GM12878 (cell line): ENCODE results near the gene ACACB.

Experiments used
- BHLHE40 ChIP-seq, 2 experiments: fragments of 450-650 bp in 1 of 2; IDR thresholded peaks; 2 replicates each; pipeline ENCODE4 v1.6.1; 2011 to 2017; ENCODE audit warnings: low read depth in 2 of 2, borderline replicate concordance in 1 of 2, improper control_type of control experiment in 1 of 2, low read length in 1 of 2, mild to moderate bottlenecking in 1 of 2
- SIX5 ChIP-seq: IDR thresholded peaks from 2 replicates; pipeline ENCODE4 v1.6.1; 2011; ENCODE audit warnings: mild to moderate bottlenecking, low read depth, low read length, moderate library complexity; ENCODE audit not compliant: severe bottlenecking
- SMC3 ChIP-seq: IDR thresholded peaks from 2 replicates; pipeline ENCODE4 v1.6.1; 2011; ENCODE audit warnings: low read length, improper control_type of control experiment, borderline replicate concordance
- SRF ChIP-seq, 2 experiments: IDR thresholded peaks; 2 replicates each; pipeline ENCODE4 v1.6.1; 2011; ENCODE audit warnings: low read depth in 2 of 2, low read length in 2 of 2, mild to moderate bottlenecking in 1 of 2, moderate library complexity in 1 of 2
- ZZZ3 ChIP-seq: IDR thresholded peaks from 2 replicates; pipeline ENCODE4 v1.6.1; 2011; ENCODE audit warnings: low read depth; ENCODE audit not compliant: control insufficient read depth, insufficient read length
- TF ChIP-seq, protein P1 (sequence below), 3 experiments: IDR thresholded peaks in 2 of 3; conservative IDR thresholded peaks in 1 of 3; 2 replicates each; pipeline ENCODE4 v1.5.1; 2011; ENCODE audit warnings: low read depth in 3 of 3, low read length in 3 of 3, mild to moderate bottlenecking in 3 of 3, control low read depth in 2 of 3, moderate library complexity in 2 of 3, inconsistent platforms in 1 of 3, mixed read lengths in 1 of 3; ENCODE audit not compliant: control insufficient read depth in 2 of 3, insufficient read depth in 1 of 3; ENCODE audit errors: extremely low read depth in 1 of 3

DNA sequence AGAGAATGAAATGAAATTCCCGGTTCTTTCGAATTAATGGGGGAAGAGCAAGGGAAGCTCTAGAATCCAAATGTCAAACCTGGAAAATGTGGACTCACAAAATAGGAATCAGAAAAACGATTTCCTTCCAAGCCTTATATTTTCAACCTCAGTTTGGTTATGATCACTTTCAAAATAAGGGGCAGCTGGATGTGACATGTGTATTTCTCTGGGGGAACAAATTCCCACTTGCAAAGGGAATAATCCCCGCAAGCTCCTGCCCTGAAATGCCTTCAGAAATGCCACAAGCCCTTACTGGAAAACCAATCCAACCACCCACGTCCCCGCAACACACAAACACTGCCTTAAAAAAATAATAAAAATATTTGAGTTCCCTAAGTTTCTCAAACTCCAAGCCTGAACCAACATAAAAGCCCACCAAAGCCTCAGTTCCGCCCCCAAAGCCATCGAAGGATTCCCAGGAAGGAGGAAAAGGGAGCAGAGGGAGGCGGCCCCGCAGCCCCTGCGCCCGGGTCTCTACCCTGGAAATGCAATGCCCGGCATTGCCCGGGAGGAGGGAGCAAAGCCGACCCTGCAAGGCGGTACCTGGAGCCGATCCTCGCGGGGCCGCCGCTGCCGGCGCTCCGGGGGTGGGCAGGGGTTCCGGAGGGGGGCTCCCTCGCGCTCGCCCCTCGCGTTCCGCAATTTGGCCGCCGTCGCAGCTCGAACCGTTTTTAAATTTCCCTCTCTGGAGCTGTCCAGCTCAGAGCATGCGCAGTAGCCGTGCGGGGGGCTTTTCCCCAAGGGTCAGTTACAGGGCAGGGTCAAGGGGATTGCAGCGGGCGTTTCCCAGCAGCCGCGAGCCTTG lies 192.4 kb downstream of the ACACB start, which contains the start of gene FOXN4:
- TF ChIP-seq, protein P1, sequence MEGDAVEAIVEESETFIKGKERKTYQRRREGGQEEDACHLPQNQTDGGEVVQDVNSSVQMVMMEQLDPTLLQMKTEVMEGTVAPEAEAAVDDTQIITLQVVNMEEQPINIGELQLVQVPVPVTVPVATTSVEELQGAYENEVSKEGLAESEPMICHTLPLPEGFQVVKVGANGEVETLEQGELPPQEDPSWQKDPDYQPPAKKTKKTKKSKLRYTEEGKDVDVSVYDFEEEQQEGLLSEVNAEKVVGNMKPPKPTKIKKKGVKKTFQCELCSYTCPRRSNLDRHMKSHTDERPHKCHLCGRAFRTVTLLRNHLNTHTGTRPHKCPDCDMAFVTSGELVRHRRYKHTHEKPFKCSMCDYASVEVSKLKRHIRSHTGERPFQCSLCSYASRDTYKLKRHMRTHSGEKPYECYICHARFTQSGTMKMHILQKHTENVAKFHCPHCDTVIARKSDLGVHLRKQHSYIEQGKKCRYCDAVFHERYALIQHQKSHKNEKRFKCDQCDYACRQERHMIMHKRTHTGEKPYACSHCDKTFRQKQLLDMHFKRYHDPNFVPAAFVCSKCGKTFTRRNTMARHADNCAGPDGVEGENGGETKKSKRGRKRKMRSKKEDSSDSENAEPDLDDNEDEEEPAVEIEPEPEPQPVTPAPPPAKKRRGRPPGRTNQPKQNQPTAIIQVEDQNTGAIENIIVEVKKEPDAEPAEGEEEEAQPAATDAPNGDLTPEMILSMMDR (IDR thresholded peaks at IDR 0.05 in 2 of 3, conservative IDR thresholded peaks at IDR 0.05 in 1 of 3; ENCODE audit: control insufficient read depth in 2 of 3, extremely low read depth in 1 of 3, insufficient read depth in 1 of 3, low read depth in 3 of 3, low read length in 3 of 3): no peak
- TF ChIP-seq ZZZ3 (no peak), SMC3 (no peak), SIX5 (no peak), BHLHE40 (IDR thresholded peaks at IDR 0.05; ENCODE audit: borderline replicate concordance in 1 of 2, low read depth in 2 of 2, low read length in 1 of 2) (no peak), SRF (IDR thresholded peaks at IDR 0.05; ENCODE audit: low read depth in 2 of 2, low read length in 2 of 2) (no peak)
